ENCODE data around the gene RGL3.

Gene RGL3

GRCh38 chr19:11377237-11377636 lies 41.9 kb downstream of the RGL3 start:
- peak; percentile 49 to 68 for DNase-seq
- no peak for TF ChIP-seq GATA1 (IDR thresholded peaks at IDR 0.05; ENCODE audit: low read depth, low read length)
- no peak for TF ChIP-seq POLR2A (IDR thresholded peaks at IDR 0.05; ENCODE audit: low read length)

- peak; percentile 63 to 64 for DNase-seq
- TF ChIP-seq POLR2A (IDR thresholded peaks at IDR 0.05; ENCODE audit: low read length) (peak; percentile 83), GATA1 (IDR thresholded peaks at IDR 0.05; ENCODE audit: low read depth, low read length) (no peak)
These were observed 43.8 kb downstream of the RGL3 start for GRCh38 chr19:11375143-11375948.

GRCh38 chr19:11374433-11375142 lies 44.5 kb downstream of the RGL3 start, which contains the start of gene SWSAP1:
TSS of gene SWSAP1 (plus strand) at chr19:11374666. CDS start at chr19:11374681, 15 bp downstream.
- peak; percentile 98 to 99 for DNase-seq
- peak; percentile 82 for TF ChIP-seq POLR2A (IDR thresholded peaks at IDR 0.05; ENCODE audit: low read length)
- TF ChIP-seq GATA1 (IDR thresholded peaks at IDR 0.05; ENCODE audit: low read depth, low read length): no peak

GRCh38 chr19:11373885-11374432 lies 45.2 kb downstream of the RGL3 start:
- no peak for DNase-seq
- TF ChIP-seq POLR2A (IDR thresholded peaks at IDR 0.05; ENCODE audit: low read length): no peak
- TF ChIP-seq GATA1 (IDR thresholded peaks at IDR 0.05; ENCODE audit: low read depth, low read length): no peak

DNA sequence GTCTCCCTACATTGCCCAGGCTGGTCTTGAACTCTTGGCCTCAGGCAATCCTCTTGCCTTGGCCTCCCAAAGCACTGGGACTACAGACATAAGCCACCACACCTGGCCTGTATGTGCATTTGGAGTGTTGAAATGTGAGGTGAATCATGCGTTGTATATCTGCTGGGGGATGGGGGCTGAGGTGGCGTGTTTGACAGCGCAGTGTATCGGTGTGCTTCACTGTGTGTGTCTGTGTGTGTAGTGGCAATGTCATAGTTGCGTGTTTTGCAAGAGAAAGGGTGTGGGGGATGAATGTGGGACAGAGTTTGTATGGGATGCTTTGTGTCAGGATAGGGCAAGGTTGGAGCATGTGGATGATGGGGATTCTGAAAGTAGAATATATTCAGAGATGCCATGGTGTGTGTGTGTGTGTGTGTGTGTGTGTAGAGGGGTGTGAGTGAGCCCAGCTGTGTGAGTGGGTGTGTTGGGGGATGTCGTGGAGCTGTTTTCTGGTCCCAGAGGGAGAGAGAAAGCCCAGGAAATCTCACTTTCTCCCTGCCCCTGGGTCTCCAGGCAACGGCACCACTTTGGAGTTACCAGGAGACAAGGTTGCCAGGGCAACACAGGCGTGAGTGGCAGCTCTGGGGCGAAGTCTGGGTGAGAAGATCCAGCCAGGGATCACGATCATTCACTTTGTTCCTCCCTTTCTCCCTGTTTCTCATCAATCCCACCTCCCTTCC lies 45.8 kb downstream of the RGL3 start:
- TF ChIP-seq GATA1 (IDR thresholded peaks at IDR 0.05; ENCODE audit: low read depth, low read length) (no peak), POLR2A (IDR thresholded peaks at IDR 0.05; ENCODE audit: low read length) (no peak)
- peak; percentile 63 to 67 for DNase-seq

DNA sequence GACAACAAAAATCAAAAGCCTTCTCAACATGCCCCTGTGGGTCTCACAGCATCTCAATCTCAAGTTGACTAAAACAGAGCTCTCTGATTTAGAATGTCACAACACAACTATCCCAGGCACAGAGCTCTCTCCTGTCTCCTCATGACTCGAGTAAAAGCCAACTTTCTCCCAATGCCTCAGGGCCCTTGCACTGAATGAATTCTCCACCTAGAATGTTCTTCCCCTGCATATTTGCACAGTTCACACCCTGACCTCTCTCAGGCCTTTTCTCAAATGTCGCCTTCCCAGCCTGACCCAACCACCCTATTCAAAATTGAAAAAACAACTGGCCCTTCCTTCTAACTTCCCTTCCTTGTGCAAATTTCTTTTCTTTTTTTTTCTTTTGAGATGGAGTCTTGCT lies 48.4 kb downstream of the RGL3 start:
- DNase-seq: no peak
- TF ChIP-seq GATA1 (IDR thresholded peaks at IDR 0.05; ENCODE audit: low read depth, low read length): no peak
- TF ChIP-seq POLR2A (IDR thresholded peaks at IDR 0.05; ENCODE audit: low read length): no peak

DNA sequence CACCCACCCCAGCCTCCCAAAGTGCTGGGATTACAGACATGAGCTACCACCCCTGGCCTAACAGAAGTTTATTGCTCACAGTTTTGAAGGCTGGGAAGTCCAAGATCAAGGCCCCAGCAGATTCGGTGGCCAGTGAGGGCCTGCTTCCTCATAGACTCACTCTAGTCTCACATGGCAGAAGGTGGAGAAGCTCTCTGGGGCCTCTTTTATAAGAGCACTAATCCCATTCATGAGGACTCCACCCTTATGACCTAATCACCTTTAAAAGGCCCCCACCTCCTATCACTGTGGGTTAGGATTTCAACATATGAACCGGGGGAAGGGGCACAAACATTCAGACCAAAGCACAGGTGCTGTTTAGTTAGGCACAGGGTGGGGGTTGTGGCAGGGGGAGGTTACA lies 51.6 kb downstream of the RGL3 start:
- TF ChIP-seq GATA1 (IDR thresholded peaks at IDR 0.05; ENCODE audit: low read depth, low read length) (no peak), POLR2A (IDR thresholded peaks at IDR 0.05; ENCODE audit: low read length) (no peak)

GRCh38 chr19:11365557-11366117 lies 53.5 kb downstream of the RGL3 start:
- no peak for DNase-seq
- TF ChIP-seq GATA1 (IDR thresholded peaks at IDR 0.05; ENCODE audit: low read depth, low read length): no peak
- TF ChIP-seq POLR2A (IDR thresholded peaks at IDR 0.05; ENCODE audit: low read length): no peak

More for the DNA sequence above, 51.6 kb downstream of the RGL3 start:
- DNase-seq: no peak

GRCh38 chr19:11364935-11365334 lies 54.2 kb downstream of the RGL3 start:
- no peak for DNase-seq
- no peak for TF ChIP-seq GATA1 (IDR thresholded peaks at IDR 0.05; ENCODE audit: low read depth, low read length)
- TF ChIP-seq POLR2A (IDR thresholded peaks at IDR 0.05; ENCODE audit: low read length): no peak

- no peak for DNase-seq
- TF ChIP-seq POLR2A (IDR thresholded peaks at IDR 0.05; ENCODE audit: low read length) (no peak), GATA1 (IDR thresholded peaks at IDR 0.05; ENCODE audit: low read depth, low read length) (no peak)
These were observed 54.7 kb downstream of the RGL3 start for GRCh38 chr19:11364296-11364904.

GRCh38 chr19:11363881-11364280 lies 55.2 kb downstream of the RGL3 start:
- no peak for DNase-seq
- TF ChIP-seq GATA1 (IDR thresholded peaks at IDR 0.05; ENCODE audit: low read depth, low read length) (no peak), POLR2A (IDR thresholded peaks at IDR 0.05; ENCODE audit: low read length) (no peak)

DNA sequence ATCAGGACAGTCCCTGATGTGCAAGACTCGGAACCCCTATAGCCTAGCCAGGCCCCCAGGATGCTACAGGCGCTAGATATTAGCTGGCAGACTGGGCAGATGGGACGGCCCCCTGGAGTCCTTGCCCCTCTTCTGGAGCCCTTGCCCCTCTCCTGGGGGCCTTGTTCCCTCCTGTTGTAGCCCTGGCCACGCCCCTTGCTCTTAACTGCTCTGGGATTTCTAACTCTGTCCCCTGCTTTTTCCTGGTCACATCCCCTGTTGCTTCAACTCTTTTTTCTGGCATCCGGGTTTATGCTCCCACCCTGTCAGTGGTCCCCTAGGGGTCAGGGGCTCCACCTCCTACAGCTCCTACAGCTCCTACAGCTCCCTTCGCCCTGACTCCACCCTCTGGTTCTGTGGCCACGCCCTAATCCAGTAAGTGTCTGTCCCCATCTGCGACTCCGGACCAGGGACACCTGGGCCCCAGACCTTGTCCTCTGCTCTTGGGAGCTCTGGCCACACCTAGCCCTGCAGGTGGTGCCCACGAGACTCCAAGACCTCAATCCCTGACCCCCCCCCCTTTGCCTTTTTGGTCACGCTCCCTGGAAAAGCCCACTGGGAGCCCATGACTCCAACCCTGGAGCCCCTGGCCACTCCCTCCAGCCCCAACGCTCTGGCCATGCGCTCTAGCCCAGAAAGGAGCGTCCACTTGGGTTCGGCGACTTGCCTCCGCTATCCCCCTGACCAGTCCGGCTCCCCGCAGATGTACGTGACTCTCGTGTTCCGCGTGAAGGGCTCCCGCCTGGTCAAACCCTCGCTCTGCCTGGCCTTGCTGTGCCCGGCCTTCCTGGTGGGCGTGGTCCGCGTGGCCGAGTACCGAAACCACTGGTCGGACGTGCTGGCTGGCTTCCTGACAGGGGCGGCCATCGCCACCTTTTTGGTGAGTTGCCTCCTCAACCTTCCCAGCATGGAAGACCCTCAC lies 57.1 kb downstream of the RGL3 start:
- DNase-seq: peak in 1 of 2 experiments; percentile 56
- TF ChIP-seq GATA1 (IDR thresholded peaks at IDR 0.05; ENCODE audit: low read depth, low read length): no peak
- no peak for TF ChIP-seq POLR2A (IDR thresholded peaks at IDR 0.05; ENCODE audit: low read length)
